ENCODE measurements around the gene RNF217.
A peak's percentile ranks its signal among the peaks of the same experiment; 100 is the strongest.

The RNF217 gene

GRCh38 chr6:125099211-125100073, 137.2 kb downstream of the RNF217 start:
- peak; percentile 53 for DNase-seq (ENCODE audit: low spot score)

GRCh38 chr6:125100074-125100652, 137.9 kb downstream of the RNF217 start:
- no peak for DNase-seq (ENCODE audit: low spot score)

- no peak for DNase-seq (ENCODE audit: low spot score)
Observed at GRCh38 chr6:125101128-125101527, 138.9 kb downstream of the RNF217 start.

- DNase-seq (ENCODE audit: low spot score): no peak
Observed at GRCh38 chr6:125101631-125102030, 139.4 kb downstream of the RNF217 start.

GRCh38 chr6:125102411-125102810, 140.2 kb downstream of the RNF217 start:
- DNase-seq (ENCODE audit: low spot score): no peak

- DNase-seq (ENCODE audit: low spot score): no peak
Observed at GRCh38 chr6:125102891-125103290, 140.7 kb downstream of the RNF217 start.

- DNase-seq (ENCODE audit: low spot score): no peak
Observed at GRCh38 chr6:125104425-125104824, 142.2 kb downstream of the RNF217 start.

GRCh38 chr6:125107048-125107447, 144.8 kb downstream of the RNF217 start:
- no peak for DNase-seq (ENCODE audit: low spot score)

- no peak for DNase-seq (ENCODE audit: low spot score)
Observed at GRCh38 chr6:125107896-125108295, 145.7 kb downstream of the RNF217 start.

- no peak for DNase-seq (ENCODE audit: low spot score)
Observed at GRCh38 chr6:125110056-125110455, 147.8 kb downstream of the RNF217 start.

GRCh38 chr6:125111219-125111983, 149.2 kb downstream of the RNF217 start:
- DNase-seq (ENCODE audit: low spot score): no peak

GRCh38 chr6:125112934-125113333, 150.7 kb downstream of the RNF217 start:
- no peak for DNase-seq (ENCODE audit: low spot score)

- no peak for DNase-seq (ENCODE audit: low spot score)
Observed at GRCh38 chr6:125114248-125114858, 152.1 kb downstream of the RNF217 start.

- DNase-seq (ENCODE audit: low spot score): no peak
Observed at GRCh38 chr6:125116170-125116569, 153.9 kb downstream of the RNF217 start.

GRCh38 chr6:125116710-125117109, 154.5 kb downstream of the RNF217 start:
- no peak for DNase-seq (ENCODE audit: low spot score)

- no peak for DNase-seq (ENCODE audit: low spot score)
Observed at GRCh38 chr6:125117818-125118217, 155.6 kb downstream of the RNF217 start.

GRCh38 chr6:125120054-125120590, 157.9 kb downstream of the RNF217 start:
- DNase-seq (ENCODE audit: low spot score): no peak

- no peak for DNase-seq (ENCODE audit: low spot score)
Observed at GRCh38 chr6:125121894-125122293, 159.7 kb downstream of the RNF217 start.

GRCh38 chr6:125123051-125123450, 160.8 kb downstream of the RNF217 start:
- no peak for DNase-seq (ENCODE audit: low spot score)

GRCh38 chr6:125123468-125124048, 161.3 kb downstream of the RNF217 start:
- no peak for DNase-seq (ENCODE audit: low spot score)

- DNase-seq (ENCODE audit: low spot score): no peak
Observed at GRCh38 chr6:125124049-125124669, 161.9 kb downstream of the RNF217 start.
